NCI-H2196 (cell line): Measurements from ENCODE around the gene MYZAP.
A peak's percentile ranks its signal among the peaks of the same experiment; 100 is the strongest.

Experiments used
- DNase-seq: peaks from one replicate; lab custom pipeline; 2025; ENCODE audit not compliant: unreplicated experiment; lab: John Stamatoyannopoulos, UW

Gene MYZAP, protein sequence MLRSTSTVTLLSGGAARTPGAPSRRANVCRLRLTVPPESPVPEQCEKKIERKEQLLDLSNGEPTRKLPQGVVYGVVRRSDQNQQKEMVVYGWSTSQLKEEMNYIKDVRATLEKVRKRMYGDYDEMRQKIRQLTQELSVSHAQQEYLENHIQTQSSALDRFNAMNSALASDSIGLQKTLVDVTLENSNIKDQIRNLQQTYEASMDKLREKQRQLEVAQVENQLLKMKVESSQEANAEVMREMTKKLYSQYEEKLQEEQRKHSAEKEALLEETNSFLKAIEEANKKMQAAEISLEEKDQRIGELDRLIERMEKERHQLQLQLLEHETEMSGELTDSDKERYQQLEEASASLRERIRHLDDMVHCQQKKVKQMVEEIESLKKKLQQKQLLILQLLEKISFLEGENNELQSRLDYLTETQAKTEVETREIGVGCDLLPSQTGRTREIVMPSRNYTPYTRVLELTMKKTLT

GRCh38 chr15:57591822-57592367, at the start of gene MYZAP:
TSS of gene MYZAP (plus strand) at chr15:57591904. CDS start at chr15:57592035, 131 bp downstream.
- DNase-seq: peak; percentile 5

GRCh38 chr15:57542505-57542817, 49.2 kb upstream of the MYZAP start:
- no peak for DNase-seq

- no peak for DNase-seq
Measured at GRCh38 chr15:57544848-57545480, 46.7 kb upstream of the MYZAP start.

DNA sequence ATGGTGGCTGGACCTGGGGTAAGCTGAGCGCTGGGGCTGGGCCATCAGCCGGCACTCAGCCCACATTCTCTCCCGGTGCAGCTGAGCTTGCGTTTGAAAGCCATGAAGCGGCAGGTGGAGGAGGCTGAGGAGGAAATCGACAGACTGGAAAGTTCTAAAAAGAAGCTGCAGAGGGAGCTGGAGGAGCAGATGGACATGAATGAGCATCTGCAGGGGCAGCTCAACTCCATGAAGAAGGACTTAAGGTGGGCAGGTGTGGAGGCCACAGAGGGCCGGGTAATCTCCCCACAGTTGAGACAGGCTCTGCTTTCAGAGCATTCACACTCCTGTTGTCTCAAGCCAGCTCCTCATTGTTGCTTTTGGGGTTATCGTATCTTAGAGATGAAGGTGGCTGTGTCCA, 45.7 kb upstream of the MYZAP start:
- DNase-seq: no peak

GRCh38 chr15:57547243-57547755, 44.4 kb upstream of the MYZAP start:
- DNase-seq: no peak

DNA sequence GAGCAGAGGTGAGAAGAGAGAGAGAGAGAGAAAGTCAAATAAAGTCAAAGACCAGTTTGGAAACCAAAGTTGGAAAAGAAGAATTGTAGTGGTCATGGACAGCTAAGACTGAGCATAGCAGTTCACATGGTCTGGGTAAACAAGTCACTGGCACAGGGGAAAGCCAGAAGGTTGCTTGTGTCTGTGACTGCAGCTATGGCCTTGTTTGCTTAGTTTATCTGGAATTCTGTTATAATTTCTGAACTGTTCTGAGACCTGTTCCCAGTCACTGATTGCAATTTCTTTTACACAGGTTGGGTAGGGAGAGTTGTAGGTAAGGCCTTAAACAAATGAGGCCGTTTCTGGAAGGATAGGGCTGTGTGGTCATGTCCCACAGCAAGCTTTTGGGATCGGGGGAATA, 43.4 kb upstream of the MYZAP start:
- DNase-seq: no peak

- DNase-seq: no peak
Measured at GRCh38 chr15:57548835-57549234, 42.9 kb upstream of the MYZAP start.

DNA sequence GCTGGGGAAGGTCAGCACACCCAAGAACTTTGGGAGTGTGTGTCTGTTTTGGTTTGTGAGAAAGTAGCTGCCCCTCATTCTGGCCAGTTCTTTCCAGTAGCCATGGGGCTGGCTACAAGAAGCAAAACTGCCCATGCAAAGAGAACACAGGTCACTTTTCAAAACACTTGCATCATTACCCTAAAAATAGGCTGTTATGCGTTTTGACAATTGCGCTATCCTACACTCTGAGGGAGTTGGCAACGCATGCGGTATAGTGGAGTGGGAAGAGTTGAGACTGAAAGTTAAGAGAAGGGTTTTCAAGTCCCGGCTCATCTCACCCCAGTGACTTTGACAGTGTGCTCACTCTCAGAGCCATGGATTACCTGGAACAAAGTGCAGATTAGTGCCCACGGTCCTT, 41.8 kb upstream of the MYZAP start:
- DNase-seq: no peak

- DNase-seq: no peak
Measured at GRCh38 chr15:57550640-57551039, 41.1 kb upstream of the MYZAP start.

- no peak for DNase-seq
Measured at GRCh38 chr15:57551715-57552677, 39.7 kb upstream of the MYZAP start.

GRCh38 chr15:57552678-57553334, 38.9 kb upstream of the MYZAP start:
- no peak for DNase-seq

GRCh38 chr15:57553526-57553925, 38.2 kb upstream of the MYZAP start:
- no peak for DNase-seq

DNA sequence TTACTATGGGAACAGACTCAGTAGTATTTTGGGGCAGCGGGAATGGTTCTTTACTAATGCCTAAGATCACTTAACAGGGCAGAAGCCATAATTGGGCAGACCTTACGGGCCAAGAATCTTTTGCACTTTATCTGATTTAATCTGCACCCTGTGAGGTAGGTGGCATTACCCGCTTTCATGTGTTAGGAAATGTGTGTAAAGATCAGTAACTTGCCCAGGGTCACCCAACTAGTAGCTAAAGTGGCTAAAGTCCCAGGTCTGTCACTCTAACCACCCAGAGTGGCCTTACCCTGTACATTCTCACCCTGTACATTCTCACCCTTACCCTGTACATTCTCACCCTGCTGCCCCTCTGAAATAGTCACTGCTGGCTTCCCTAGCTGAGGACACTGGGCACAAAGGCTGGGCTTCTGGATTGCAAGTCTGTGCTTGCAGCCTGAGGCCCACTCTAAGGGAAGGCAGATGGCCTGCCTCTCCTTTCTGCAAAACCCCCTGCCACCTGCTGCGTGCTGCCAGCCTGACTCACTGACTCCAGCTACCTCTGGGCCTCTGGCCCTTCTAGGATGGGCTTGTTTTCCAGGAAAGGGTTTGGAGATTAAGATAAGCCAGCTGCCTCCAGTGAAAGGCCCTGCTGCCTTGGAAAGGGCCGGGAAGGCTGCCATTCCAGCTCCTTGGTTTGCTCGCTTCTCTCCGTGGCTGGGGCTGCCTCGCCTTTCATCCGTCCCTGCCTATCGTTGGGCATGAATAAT, 37.5 kb upstream of the MYZAP start:
- no peak for DNase-seq

DNA sequence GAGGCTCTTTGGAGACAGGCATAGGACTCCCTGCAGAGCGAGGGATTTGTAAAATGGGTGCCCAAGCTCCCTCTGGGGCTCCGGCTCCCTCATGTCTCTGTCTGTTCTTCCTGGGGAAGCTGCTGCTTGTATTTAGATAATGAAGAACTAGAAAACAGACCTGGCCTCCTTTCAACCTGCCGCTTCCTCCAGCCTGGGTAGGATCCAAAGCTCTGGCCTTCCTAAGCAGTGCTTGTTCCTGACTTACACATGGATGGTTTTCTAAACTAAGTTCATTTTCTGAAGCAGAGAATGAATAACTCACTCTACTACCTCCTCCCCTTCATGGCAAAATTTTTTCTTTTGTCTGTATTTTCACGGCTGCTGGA, 36.9 kb upstream of the MYZAP start:
- DNase-seq: no peak

DNA sequence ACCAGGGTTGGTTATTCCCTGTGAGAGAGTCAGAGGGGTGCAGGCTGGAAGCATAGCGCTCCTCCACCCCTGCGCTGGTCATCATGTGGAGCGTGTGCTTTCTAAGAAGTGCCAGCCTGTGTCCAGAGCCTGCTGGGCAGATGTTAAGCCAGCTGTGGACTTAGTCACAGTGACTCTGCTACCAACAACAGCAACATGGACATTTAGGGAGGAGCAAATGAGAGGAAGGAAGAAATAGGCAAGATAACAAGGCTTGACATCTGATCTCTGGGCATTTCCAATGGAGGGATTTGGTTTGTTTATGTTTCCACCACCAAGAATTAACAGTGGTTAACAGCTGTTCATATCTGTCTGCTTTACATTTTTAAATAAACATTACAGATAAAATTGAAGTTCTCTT, 36.4 kb upstream of the MYZAP start:
- DNase-seq: no peak

DNA sequence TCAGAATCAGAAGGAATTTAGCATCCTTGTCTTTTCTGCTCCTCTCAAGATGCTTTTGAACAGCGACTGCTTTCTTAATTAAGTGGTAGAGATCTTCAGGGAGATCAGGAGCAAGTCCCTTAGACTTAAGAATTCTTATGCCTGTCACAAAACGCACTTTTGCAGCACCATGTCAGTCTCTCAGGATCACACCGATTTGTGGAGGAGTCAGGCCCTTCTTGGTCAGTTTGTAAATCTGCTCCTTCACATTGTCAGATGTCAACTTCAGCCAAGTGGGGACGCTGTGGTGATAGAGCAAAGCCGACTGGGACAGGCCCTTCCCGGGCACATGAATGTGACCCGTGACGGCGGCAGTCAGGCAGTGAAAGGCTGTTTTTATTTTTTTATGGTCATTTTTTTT, 35.7 kb upstream of the MYZAP start:
- DNase-seq: no peak

DNA sequence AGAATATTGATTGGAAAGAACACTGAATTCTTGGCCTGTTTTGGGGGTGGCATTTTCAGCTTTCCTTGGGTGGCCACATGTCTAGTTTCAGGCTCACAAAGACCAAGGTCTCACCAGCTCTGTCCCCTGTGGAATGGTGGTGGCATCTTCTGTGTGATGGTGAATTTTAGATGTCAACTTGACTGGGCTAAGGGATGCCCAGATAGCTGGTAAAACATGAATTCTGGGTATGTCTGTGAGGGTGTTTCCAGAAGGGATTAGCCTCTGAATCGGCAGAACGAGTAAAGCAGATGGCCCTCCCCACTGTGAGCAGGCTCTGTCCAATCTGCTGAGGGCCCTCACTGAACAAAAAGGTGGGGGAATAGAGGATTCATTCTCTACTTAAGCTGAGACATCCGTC, 34.4 kb upstream of the MYZAP start:
- DNase-seq: no peak

GRCh38 chr15:57557810-57558209, 33.9 kb upstream of the MYZAP start:
- no peak for DNase-seq

- DNase-seq: peak; percentile 48
Measured at GRCh38 chr15:57559875-57560274, 31.8 kb upstream of the MYZAP start.
